Panc1 (cell line): ENCODE results near the gene FMN2. TPM values are rescaled to one million over a fixed set of nuclear protein-coding genes. Genes with fewer than 3 reads are reported as not detected.

Experiments
- ATAC-seq: fragments of 200-7000 bp; cut with Tn5 transposase; 2 replicates; pipeline ENCODE4 v1.9.1; 2020; ENCODE audit warnings: mild to moderate bottlenecking, moderate library complexity
- BruUV-seq: library from RNA; stranded (reverse); fragments of 400-500 nt; replicated peaks from 2 replicates; lab custom pipeline; 2021; lab: Mats Ljungman, UMichigan
- CTCF ChIA-PET: fragments of 300-600 bp; sonication (Branson Sonifier 250); formaldehyde crosslinking; loops from one replicate; lab custom pipeline; 2022; ENCODE audit warnings: antibody characterized with exemption; lab: Charles Lee
- POLR2A ChIA-PET: fragments of 300-600 bp; sonication (Branson Sonifier 250); formaldehyde crosslinking; loops from one replicate; lab custom pipeline; 2022; ENCODE audit warnings: antibody characterized with exemption; lab: Charles Lee
- DNase-seq: peaks from one replicate; pipeline ENCODE4 v3.0.0-alpha.2; 2010; ENCODE audit warnings: low read depth, low spot score
- H3K27ac ChIP-seq: 2 replicates; pipeline ENCODE4 v1.5.1; 2011; ENCODE audit warnings: mild to moderate bottlenecking, low read length, inconsistent platforms
- H3K27me3 ChIP-seq: fragments of 200-500 bp; sonication (Bioruptor generic); 2 replicates; pipeline ENCODE4 v1.6.0; 2014; ENCODE audit warnings: low read length, inconsistent platforms; ENCODE audit not compliant: control insufficient read depth, insufficient read depth
- H3K36me3 ChIP-seq: fragments of 200-500 bp; sonication (Bioruptor generic); 2 replicates; pipeline ENCODE4 v1.5.1; 2014; ENCODE audit warnings: inconsistent platforms, mild to moderate bottlenecking, low read length, moderate library complexity; ENCODE audit not compliant: control insufficient read depth, insufficient read depth
- H3K4me1 ChIP-seq: 2 replicates; pipeline ENCODE4 v1.5.1; 2011; ENCODE audit warnings: inconsistent platforms, mild to moderate bottlenecking, low read length, moderate library complexity; ENCODE audit not compliant: control insufficient read depth, insufficient read depth
- H3K4me3 ChIP-seq, 2 experiments: 2 replicates each; pipeline ENCODE4 v1.5.1; 2011 to 2012; ENCODE audit warnings: low read depth in 2 of 2, low read length in 2 of 2, mild to moderate bottlenecking in 2 of 2, inconsistent platforms in 1 of 2, moderate library complexity in 1 of 2
- H3K9me3 ChIP-seq: fragments of 200-500 bp; sonication (Bioruptor generic); 2 replicates; pipeline ENCODE4 v1.5.1; 2014; ENCODE audit warnings: low read depth, mild to moderate bottlenecking, inconsistent platforms, low read length, moderate library complexity; ENCODE audit not compliant: control insufficient read depth, insufficient read depth
- CTCF ChIP-seq: fragments of 450-650 bp; IDR thresholded peaks from 2 replicates; pipeline ENCODE4 v1.5.1; 2017; ENCODE audit warnings: mild to moderate bottlenecking
- POLR2AphosphoS5 ChIP-seq: IDR thresholded peaks from 2 replicates; pipeline ENCODE4 v1.6.1; 2012; ENCODE audit warnings: mild to moderate bottlenecking, low read depth, low read length, moderate library complexity
- SIN3A ChIP-seq: IDR thresholded peaks from 2 replicates; pipeline ENCODE4 v1.6.1; 2012; ENCODE audit warnings: low read depth, mild to moderate bottlenecking, low read length, moderate library complexity, borderline replicate concordance; ENCODE audit not compliant: insufficient read depth
- TCF7L2 ChIP-seq: IDR thresholded peaks from 2 replicates; pipeline ENCODE4 v1.6.1; 2011; ENCODE audit warnings: mild to moderate bottlenecking, low read depth, low read length, inconsistent platforms
- in situ Hi-C: cut with HindIII; loops from 2 replicates; pipeline ENCODE4 v1.10.0; 2016; ENCODE audit warnings: low sequenced_read_pairs, low pct_unique_long_range_greater_than_20kb
- intact Hi-C: fragments of 100-400 bp; cut with micrococcal nuclease; formaldehyde crosslinking; loops from one replicate; pipeline ENCODE4 v1.10.0; 2022; ENCODE audit not compliant: unreplicated experiment
- total RNA-seq: library from RNA; stranded (reverse); gene quantifications from one replicate; pipeline ENCODE4 v1.2.1, GENCODE V29; 2021; ENCODE audit not compliant: unreplicated experiment
- TF ChIP-seq, protein P1 (sequence below), 2 experiments: IDR thresholded peaks; 2 replicates each; pipeline ENCODE4 v1.6.1; 2011 to 2012; ENCODE audit warnings: low read depth in 2 of 2, control low read depth in 1 of 2, low read length in 1 of 2, mild to moderate bottlenecking in 1 of 2, moderate library complexity in 1 of 2; ENCODE audit not compliant: insufficient read depth in 1 of 2

Gene FMN2
- total RNA-seq, 1 experiment from 2014 or later: 1.9 TPM

DNA sequence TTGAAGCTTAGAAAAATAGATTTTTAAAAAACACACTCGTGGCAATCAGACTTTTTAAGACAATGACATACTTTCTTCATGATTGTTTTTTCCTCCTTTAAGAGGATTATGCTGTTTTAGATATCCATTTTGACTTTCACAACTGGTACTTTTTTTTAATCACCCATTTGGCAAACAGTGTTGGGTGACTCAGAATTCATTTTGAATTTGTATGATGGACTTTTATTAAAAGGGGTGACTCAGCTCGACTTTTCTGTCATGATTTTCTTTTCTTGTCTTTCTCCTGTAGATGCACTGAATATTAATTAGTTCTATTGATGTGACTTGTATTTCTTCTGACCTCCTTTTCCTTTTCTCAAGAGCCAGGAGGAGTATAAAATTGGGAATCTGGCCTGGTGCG, 44.7 kb downstream of the FMN2 start:
- in situ Hi-C loops: no loop called here
- Histone ChIP-seq H3K27me3 (no peaks in the 10 kb centered on the region), H3K4me3 (no peak overlapping the region), H3K4me1 (no peaks in the 10 kb centered on the region), H3K27ac (no peak overlapping the region), H3K9me3 (no peaks in the 10 kb centered on the region), H3K36me3 (no peaks in the 10 kb centered on the region)
- intact Hi-C loops: no loop called here
- no TSS peak for BruUV-seq
- CTCF ChIA-PET: no interaction called here
- no peak for ATAC-seq
- no peak for TF ChIP-seq TCF7L2
- TF ChIP-seq CTCF: no peak
- TF ChIP-seq, protein P1, sequence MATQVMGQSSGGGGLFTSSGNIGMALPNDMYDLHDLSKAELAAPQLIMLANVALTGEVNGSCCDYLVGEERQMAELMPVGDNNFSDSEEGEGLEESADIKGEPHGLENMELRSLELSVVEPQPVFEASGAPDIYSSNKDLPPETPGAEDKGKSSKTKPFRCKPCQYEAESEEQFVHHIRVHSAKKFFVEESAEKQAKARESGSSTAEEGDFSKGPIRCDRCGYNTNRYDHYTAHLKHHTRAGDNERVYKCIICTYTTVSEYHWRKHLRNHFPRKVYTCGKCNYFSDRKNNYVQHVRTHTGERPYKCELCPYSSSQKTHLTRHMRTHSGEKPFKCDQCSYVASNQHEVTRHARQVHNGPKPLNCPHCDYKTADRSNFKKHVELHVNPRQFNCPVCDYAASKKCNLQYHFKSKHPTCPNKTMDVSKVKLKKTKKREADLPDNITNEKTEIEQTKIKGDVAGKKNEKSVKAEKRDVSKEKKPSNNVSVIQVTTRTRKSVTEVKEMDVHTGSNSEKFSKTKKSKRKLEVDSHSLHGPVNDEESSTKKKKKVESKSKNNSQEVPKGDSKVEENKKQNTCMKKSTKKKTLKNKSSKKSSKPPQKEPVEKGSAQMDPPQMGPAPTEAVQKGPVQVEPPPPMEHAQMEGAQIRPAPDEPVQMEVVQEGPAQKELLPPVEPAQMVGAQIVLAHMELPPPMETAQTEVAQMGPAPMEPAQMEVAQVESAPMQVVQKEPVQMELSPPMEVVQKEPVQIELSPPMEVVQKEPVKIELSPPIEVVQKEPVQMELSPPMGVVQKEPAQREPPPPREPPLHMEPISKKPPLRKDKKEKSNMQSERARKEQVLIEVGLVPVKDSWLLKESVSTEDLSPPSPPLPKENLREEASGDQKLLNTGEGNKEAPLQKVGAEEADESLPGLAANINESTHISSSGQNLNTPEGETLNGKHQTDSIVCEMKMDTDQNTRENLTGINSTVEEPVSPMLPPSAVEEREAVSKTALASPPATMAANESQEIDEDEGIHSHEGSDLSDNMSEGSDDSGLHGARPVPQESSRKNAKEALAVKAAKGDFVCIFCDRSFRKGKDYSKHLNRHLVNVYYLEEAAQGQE (IDR thresholded peaks at IDR 0.05; ENCODE audit: insufficient read depth in 1 of 2, low read depth in 2 of 2, low read length in 1 of 2): no peak
- TF ChIP-seq POLR2AphosphoS5: no peak
- TF ChIP-seq SIN3A: no peak
- POLR2A ChIA-PET: no interaction called here
- no peak for DNase-seq

DNA sequence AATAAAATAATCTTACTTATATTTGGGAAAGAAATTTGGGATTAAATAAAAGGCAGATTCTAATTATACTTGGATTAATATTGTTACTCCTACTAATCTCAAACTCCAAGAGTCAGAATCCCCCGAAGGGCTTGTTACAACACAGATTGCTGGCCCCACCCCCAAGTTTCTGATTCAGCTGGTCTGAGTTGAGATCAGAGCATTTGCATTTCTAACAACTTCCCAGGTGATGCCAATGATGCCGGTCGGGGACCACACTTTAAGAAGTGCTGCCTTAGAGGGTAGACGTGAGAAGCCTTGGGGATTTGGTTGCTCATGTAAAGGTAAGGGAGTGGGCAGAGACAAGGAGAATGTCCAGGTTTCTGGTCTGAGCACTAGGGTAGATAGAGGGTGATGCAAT, 47.2 kb downstream of the FMN2 start:
- no peaks in the 10 kb centered on the region for H3K9me3 ChIP-seq
- TF ChIP-seq SIN3A: no peak
- no peak for TF ChIP-seq CTCF
- TF ChIP-seq TCF7L2: no peak
- TF ChIP-seq, protein P1 (IDR thresholded peaks at IDR 0.05; ENCODE audit: insufficient read depth in 1 of 2, low read depth in 2 of 2, low read length in 1 of 2): no peak
- no peak for TF ChIP-seq POLR2AphosphoS5
- intact Hi-C loops: no loop called here
- ChIA-PET CTCF (no interaction called here), POLR2A (interaction anchor here (0.6 kb wide), 1 partner anchor 22 kb away, joined by 3 read pairs; no protein-coding TSS in a partner anchor)
- no peaks in the 10 kb centered on the region for H3K36me3 ChIP-seq
- H3K4me3 ChIP-seq: no peak overlapping the region
- H3K4me1 ChIP-seq: no peaks in the 10 kb centered on the region
- in situ Hi-C loops: no loop called here
- H3K27ac ChIP-seq: no peak overlapping the region
- no TSS peak for BruUV-seq
- DNase-seq: no peak
- no peaks in the 10 kb centered on the region for H3K27me3 ChIP-seq
- no peak for ATAC-seq
